HUES48 (cell line): ENCODE results near the gene FLG2.

ENCODE experiments used
- H3K27ac ChIP-seq: one replicate; pipeline ENCODE4 v1.7.0; 2013; ENCODE audit warnings: low read depth, low read length, inconsistent platforms
- H3K27me3 ChIP-seq: 2 replicates; pipeline ENCODE4 v1.6.1; 2013; ENCODE audit warnings: mild to moderate bottlenecking, low read length; ENCODE audit not compliant: control insufficient read depth, insufficient read depth
- H3K36me3 ChIP-seq: 2 replicates; pipeline ENCODE4 v1.6.1; 2013; ENCODE audit warnings: low read length; ENCODE audit not compliant: control insufficient read depth, insufficient read depth
- H3K4me1 ChIP-seq: 2 replicates; pipeline ENCODE4 v1.6.1; 2013; ENCODE audit warnings: mild to moderate bottlenecking, low read length; ENCODE audit not compliant: control insufficient read depth, insufficient read depth
- H3K4me3 ChIP-seq: 2 replicates; pipeline ENCODE4 v1.5.1; 2013; ENCODE audit warnings: mild to moderate bottlenecking, low read depth, low read length
- H3K9ac ChIP-seq: 2 replicates; pipeline ENCODE4 v1.6.1; 2013; ENCODE audit warnings: mild to moderate bottlenecking, low read depth, low read length, moderate library complexity
- H3K9me3 ChIP-seq: 2 replicates; pipeline ENCODE4 v1.6.1; 2013; ENCODE audit warnings: low read length; ENCODE audit not compliant: control insufficient read depth, insufficient read depth

FLG2 gene

DNA sequence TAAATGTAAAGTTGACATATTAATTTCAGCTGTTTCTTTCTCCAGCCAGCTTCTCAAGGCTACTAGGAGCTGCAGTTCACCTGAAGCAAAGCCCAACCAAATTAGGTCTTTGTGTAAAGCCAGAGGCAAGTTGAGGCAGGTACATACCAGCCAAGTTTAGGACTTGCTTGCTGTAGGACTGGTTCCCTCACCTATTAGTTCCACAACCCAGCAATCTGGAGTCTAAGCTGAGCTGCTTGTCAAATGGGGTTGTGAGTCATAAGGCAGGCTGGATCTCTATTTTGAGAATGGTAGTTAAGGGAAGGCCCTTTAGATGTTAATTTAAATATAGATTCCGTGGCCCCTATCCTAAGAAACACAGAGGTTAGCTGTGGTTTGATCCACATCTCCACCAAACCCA, 7.6 kb upstream of the FLG2 start:
- Histone ChIP-seq H3K36me3 (no peaks in the 10 kb centered on the region), H3K27ac (no peak overlapping the region), H3K27me3 (no peaks in the 10 kb centered on the region), H3K9ac (no peak overlapping the region), H3K9me3 (peaks cover 88% of the 10 kb centered on the region), H3K4me3 (no peak overlapping the region; the same call in 1 of the 2 replicates), H3K4me1 (no peaks in the 10 kb centered on the region)

DNA sequence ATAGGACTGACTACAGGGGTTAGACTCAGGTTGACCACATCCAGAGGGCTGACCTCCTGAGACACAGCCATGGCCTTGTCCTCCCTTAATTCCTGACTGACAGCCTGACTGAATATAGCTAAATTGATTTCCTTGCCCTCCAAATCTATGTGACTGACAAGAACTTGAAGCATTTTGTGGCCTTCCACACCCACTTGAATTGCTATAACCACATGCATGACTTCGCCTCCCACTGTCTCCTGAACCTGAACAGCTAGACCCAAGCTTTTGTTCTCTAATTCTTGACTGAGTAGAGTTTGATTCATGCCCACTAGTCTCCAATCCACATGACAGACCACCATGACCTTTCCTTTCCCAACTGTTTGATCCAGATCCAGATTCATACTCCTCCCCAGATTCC, 3.1 kb downstream of the FLG2 start:
- Histone ChIP-seq H3K36me3 (no peaks in the 10 kb centered on the region), H3K4me1 (no peaks in the 10 kb centered on the region), H3K9me3 (peaks cover 93% of the 10 kb centered on the region), H3K27ac (no peak overlapping the region), H3K4me3 (no peak overlapping the region), H3K27me3 (no peaks in the 10 kb centered on the region), H3K9ac (no peak overlapping the region)

DNA sequence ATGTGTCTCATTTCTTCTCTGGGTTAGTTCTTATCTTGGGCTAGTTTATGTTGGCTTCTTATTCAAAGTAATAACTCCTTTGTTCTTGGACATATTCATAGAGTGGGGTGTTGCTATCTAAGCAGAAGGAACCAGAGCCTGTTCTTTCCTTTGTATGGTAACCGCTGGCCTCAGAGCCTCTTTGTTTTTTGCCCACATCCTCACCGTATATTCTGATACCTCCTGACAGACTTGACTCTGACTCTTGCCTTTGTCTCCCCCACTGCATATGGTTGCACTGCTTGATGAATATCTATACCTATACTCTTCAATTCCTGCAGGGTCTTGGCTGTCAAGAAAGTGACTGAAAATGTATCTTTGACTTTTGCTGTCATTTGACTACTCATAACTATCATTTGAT, 10.2 kb downstream of the FLG2 start:
- no peak overlapping the region for H3K9ac ChIP-seq
- H3K36me3 ChIP-seq, result no peaks in the 10 kb centered on the region
- H3K4me3 ChIP-seq, result no peak overlapping the region
- no peaks in the 10 kb centered on the region for H3K4me1 ChIP-seq
- H3K27ac ChIP-seq, result no peak overlapping the region
- H3K27me3 ChIP-seq, result no peaks in the 10 kb centered on the region
- H3K9me3 ChIP-seq, result peaks cover 80% of the 10 kb centered on the region

DNA sequence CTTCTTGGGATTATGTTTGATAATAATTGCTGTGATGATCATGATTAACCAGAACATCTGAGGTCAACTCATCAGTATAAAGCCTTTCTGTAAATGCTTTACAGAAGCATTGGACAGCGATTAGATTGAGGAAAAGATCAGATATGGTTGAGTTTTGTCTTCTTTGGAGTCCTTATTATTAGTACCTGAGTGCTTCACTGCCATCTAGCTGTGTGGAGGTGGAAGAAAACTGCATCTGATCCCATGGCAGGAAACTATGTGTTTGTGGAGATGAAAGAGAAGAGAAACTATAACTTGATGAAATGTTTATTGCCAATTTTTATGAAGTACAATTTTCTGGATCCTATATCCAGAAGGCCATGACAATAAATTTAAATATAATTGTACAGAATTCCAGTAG, 11.4 kb downstream of the FLG2 start:
- H3K9ac ChIP-seq, result no peak overlapping the region
- no peak overlapping the region for H3K4me3 ChIP-seq
- H3K36me3 ChIP-seq, result no peaks in the 10 kb centered on the region
- H3K9me3 ChIP-seq, result peaks cover 80% of the 10 kb centered on the region
- H3K27me3 ChIP-seq, result no peaks in the 10 kb centered on the region
- no peak overlapping the region for H3K27ac ChIP-seq
- no peaks in the 10 kb centered on the region for H3K4me1 ChIP-seq

DNA sequence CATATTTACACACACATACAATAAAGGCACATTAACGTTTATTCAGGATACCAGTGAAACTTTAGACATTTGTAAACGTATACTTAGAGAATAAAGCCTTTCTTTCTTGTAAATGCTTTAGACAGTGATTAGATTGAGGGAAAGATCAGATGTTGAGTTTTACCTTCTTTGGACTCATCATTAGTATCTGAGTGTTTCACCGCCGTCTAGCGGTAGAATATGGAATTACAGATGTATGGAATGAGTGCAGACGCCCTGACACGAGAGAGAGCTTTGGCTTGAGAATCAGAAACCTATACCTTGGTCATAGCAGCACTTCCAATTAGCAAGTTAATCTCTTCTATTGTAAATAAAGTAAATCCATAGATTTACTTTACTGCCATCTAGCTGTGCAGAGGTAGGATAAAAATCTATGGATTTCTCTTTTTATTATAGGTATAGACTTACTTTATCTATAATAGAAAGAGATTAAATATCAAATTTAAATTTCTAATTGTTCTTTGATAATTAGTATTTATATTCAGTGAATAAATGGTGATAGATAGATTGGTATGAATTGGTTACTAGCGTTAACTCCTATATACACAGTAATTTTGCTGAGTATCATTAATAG, 12.6 kb downstream of the FLG2 start:
- Histone ChIP-seq H3K4me1 (no peaks in the 10 kb centered on the region), H3K9ac (no peak overlapping the region), H3K36me3 (no peaks in the 10 kb centered on the region), H3K27me3 (no peaks in the 10 kb centered on the region), H3K27ac (no peak overlapping the region), H3K4me3 (no peak overlapping the region), H3K9me3 (peaks cover 80% of the 10 kb centered on the region)

DNA sequence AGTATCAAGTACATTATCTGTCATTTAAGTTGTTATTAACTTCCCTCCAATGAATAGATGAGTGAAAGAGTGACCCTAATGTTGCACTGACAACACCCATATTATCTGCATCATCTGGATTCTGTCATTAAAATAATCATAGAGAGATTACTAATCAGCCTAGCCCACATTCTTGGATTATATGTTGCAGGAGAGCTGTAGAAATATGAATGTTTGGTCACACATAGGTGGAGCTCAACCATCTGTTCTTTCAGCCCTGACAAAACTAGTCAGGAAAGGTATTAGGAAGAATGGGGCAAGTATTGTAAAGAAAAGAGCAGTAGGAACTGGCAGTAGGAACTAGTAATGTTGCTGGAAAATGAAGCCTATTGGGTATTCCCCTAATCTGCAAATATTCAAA, 15.4 kb downstream of the FLG2 start:
- Histone ChIP-seq H3K9me3 (peaks cover 74% of the 10 kb centered on the region), H3K36me3 (no peaks in the 10 kb centered on the region), H3K27ac (no peak overlapping the region), H3K4me1 (no peaks in the 10 kb centered on the region), H3K9ac (no peak overlapping the region), H3K27me3 (no peaks in the 10 kb centered on the region), H3K4me3 (no peak overlapping the region)

DNA sequence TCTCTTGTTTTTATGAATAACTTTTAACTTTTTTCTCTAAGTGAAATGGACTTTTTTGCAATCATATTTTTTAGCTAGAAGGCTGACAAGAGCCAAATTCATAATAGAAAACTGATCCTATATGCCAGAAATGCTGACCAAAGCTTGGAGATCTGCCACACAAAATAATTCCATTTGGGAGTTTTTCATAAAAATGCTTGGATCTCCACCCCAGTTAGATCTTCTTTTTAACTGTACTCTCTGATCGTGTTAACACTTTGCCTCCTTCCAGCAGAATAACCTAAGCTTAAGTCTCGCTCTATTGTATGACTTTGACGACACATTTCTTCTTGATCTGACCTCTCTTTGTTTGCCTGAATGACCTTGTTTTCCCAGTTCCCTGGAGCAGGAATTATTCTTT, 16.8 kb downstream of the FLG2 start:
- peaks cover 73% of the 10 kb centered on the region for H3K9me3 ChIP-seq
- H3K27ac ChIP-seq, result no peak overlapping the region
- no peaks in the 10 kb centered on the region for H3K27me3 ChIP-seq

DNA sequence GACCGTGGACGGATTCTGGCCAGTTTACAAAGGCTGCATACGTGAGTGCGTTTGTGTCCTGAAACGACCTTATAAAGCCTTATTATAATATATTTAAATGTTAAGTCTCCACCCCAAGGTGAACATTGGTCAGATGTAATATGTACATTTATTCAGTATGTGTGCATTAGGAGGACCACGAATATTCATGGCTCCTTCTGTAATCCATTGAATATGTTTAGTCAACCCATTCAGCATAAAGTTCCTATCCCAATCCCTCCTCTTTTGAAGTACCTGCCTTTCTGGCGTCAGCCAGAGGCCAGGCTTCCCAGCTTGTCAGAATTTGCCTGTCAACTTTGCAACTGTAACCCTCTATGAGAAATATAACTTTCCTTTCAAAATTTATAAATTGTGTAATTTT, 24.4 kb downstream of the FLG2 start:
- H3K4me3 ChIP-seq, result no peak overlapping the region
- H3K4me1 ChIP-seq, result no peaks in the 10 kb centered on the region
- no peaks in the 10 kb centered on the region for H3K27me3 ChIP-seq
- H3K9ac ChIP-seq, result no peak overlapping the region
- H3K27ac ChIP-seq, result no peak overlapping the region
- no peaks in the 10 kb centered on the region for H3K36me3 ChIP-seq
- peaks cover 83% of the 10 kb centered on the region for H3K9me3 ChIP-seq

More for the DNA sequence above, 16.8 kb downstream of the FLG2 start:
- no peak overlapping the region for H3K4me3 ChIP-seq
- H3K36me3 ChIP-seq, result no peaks in the 10 kb centered on the region
- H3K9ac ChIP-seq, result no peak overlapping the region
- no peaks in the 10 kb centered on the region for H3K4me1 ChIP-seq

DNA sequence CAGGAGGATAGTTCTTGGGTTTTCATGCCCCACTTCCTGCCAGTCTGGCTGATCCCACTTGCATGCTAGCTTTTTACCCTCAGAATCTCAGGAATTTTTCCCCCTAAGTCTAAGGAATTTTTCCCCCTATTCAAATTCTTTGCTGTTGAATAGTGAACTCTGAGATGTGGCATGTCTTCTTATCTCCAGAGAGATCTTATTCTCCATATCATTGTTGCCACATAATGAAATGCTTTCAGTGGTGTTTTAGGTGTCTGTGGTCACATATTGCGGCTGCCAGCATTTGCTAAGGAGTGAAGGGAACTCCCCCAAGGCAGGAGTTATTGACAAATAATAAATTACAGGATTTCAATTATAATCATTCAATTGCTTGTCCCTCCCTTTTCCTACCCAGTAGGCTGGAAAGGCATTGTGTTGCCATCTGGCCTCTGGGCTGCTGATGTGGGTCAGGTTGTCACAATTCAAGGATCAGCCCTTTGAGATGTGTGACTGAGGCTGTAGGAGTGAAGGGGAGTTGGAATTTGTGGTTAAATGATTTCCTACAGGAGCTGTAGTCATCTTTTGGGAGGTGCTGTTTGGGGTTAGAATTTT, 30.9 kb downstream of the FLG2 start:
- peaks cover 97% of the 10 kb centered on the region for H3K9me3 ChIP-seq
- H3K4me3 ChIP-seq, result no peak overlapping the region
- no peaks in the 10 kb centered on the region for H3K27me3 ChIP-seq
- H3K9ac ChIP-seq, result no peak overlapping the region
- H3K4me1 ChIP-seq, result no peaks in the 10 kb centered on the region
- no peaks in the 10 kb centered on the region for H3K36me3 ChIP-seq
- no peak overlapping the region for H3K27ac ChIP-seq

DNA sequence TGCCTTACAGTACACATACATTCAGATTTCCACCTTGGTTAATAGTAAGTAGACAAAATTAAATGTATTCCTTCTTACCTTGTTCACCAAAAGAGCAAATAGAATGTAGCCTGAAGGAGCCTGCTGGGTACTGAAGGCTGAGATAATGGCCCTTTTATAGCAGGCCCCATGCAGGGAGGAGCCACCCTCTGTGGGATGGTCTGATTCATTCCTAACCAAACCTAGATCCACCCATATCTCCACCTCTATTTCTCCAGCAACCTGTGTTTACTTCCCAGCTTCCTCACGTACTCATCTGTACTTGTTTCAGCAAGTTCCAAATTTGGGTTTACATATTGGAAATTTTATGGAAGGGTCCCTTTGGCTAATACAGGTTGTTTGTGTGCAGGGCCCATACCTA, 34.7 kb downstream of the FLG2 start, which contains the start of gene FLG:
FLG (minus strand) TSS at position 129 of the 400 bp plus-strand sequence. CDS start 9,783 bp downstream, outside the sequence.
- Histone ChIP-seq H3K27me3 (no peaks in the 10 kb centered on the region), H3K36me3 (no peaks in the 10 kb centered on the region), H3K9ac (no peak within 1 kb of the TSS), H3K4me3 (no peak within 1 kb of the TSS), H3K4me1 (no peaks in the 10 kb centered on the region), H3K27ac (no peak within 1 kb of the TSS), H3K9me3 (peaks cover 90% of the 10 kb centered on the region)

DNA sequence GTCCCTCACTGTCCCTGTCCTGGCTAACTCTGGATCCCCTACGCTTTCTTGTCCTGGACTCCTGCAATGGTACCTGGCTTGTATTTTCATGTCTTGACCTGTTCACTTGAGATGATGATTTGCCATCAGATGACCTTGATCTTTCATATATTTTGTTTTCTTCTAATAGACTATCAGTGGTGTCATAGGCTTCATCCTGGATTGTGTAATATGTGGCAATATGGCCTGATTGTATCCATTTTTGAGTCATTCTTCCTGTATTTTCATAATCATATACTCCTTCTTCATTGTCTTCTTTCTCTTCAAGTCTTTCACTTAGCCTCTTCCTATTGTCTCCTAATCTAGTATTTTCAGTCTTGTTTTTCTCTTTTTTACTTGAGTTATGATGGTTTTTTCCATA, 45.8 kb downstream of the FLG2 start:
- peaks cover 82% of the 10 kb centered on the region for H3K9me3 ChIP-seq
- H3K4me3 ChIP-seq, result no peak overlapping the region
- no peaks in the 10 kb centered on the region for H3K36me3 ChIP-seq
- no peaks in the 10 kb centered on the region for H3K27me3 ChIP-seq
- H3K9ac ChIP-seq, result no peak overlapping the region
- no peaks in the 10 kb centered on the region for H3K4me1 ChIP-seq
- H3K27ac ChIP-seq, result no peak overlapping the region
